Measurements from ENCODE around the gene ZNF335.

ZNF335 gene

GRCh38 chr20:46013829-46014516 lies 42.0 kb upstream of the ZNF335 start:
- TF ChIP-seq, protein P1, sequence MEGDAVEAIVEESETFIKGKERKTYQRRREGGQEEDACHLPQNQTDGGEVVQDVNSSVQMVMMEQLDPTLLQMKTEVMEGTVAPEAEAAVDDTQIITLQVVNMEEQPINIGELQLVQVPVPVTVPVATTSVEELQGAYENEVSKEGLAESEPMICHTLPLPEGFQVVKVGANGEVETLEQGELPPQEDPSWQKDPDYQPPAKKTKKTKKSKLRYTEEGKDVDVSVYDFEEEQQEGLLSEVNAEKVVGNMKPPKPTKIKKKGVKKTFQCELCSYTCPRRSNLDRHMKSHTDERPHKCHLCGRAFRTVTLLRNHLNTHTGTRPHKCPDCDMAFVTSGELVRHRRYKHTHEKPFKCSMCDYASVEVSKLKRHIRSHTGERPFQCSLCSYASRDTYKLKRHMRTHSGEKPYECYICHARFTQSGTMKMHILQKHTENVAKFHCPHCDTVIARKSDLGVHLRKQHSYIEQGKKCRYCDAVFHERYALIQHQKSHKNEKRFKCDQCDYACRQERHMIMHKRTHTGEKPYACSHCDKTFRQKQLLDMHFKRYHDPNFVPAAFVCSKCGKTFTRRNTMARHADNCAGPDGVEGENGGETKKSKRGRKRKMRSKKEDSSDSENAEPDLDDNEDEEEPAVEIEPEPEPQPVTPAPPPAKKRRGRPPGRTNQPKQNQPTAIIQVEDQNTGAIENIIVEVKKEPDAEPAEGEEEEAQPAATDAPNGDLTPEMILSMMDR (conservative IDR thresholded peaks at IDR 0.05; ENCODE audit: low read depth) = peak; percentile 100
- no peak overlapping the region for H3K27ac ChIP-seq
- CTCF ChIA-PET = interaction anchor here (0.6 to 4.7 kb wide), 58 partner anchors 9 to 1182 kb away, joined by 3 to 82 read pairs (median 5); partner anchors contain the start of genes ACOT8, SLC12A5, ZNF335 and ZSWIM3
- POLR2A ChIA-PET (ENCODE audit: low non-redundant PET) = interaction anchor here (0.5 to 0.6 kb wide), 2 partner anchors 152 to 333 kb away, joined by 3 to 4 read pairs; no protein-coding TSS in a partner anchor
- peak; percentile 83 for DNase-seq (ENCODE audit: low spot score)

DNA sequence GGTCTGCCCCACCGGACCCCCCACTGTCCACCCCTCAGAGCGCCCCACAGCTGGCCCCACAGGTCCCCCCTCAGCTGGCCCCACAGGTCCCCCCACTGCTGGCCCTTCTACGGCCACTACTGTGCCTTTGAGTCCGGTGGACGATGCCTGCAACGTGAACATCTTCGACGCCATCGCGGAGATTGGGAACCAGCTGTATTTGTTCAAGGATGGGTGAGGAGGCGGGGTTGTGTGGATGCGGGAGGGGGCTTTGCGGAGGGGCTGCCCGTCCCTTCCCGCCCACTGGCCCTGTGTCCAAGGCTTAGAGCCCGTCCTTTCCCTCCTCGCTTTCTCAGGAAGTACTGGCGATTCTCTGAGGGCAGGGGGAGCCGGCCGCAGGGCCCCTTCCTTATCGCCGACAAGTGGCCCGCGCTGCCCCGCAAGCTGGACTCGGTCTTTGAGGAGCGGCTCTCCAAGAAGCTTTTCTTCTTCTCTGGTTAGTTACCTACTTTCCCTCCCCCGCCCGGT lies 41.4 kb upstream of the ZNF335 start:
- no peak for DNase-seq (ENCODE audit: low spot score)
- TF ChIP-seq, protein P1 (conservative IDR thresholded peaks at IDR 0.05; ENCODE audit: low read depth) = no peak
- CTCF ChIA-PET = interaction anchor here (0.6 to 4.7 kb wide), 35 partner anchors 8 to 1183 kb away, joined by 3 to 82 read pairs (median 6); partner anchors contain the start of genes SLC12A5 and ZNF335
- H3K27ac ChIP-seq = no peak overlapping the region
- POLR2A ChIA-PET (ENCODE audit: low non-redundant PET) = no interaction called here

DNA sequence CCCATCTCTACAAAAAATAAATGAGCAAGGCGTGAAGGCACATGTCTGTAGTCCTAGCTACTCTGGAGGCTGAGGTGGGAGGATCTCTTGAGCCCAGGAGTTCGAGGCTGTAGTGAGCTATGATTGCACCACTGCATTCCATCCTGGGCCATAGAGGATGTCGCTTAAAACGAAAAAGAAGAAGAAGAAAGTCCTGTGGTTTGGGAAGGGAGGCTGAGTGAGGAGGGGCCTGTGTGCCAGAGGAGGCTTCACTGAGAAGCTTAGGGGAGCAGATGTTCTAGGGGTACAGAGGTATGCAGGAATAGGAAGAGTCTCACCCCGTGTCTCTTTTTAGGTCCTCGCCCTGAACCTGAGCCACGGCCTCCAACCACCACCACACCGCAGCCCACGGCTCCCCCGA lies 40.9 kb upstream of the ZNF335 start:
- TF ChIP-seq, protein P1 (conservative IDR thresholded peaks at IDR 0.05; ENCODE audit: low read depth) = no peak
- CTCF ChIA-PET = interaction anchor here (0.6 to 4.7 kb wide), 27 partner anchors 8 to 345 kb away, joined by 3 to 82 read pairs (median 8); partner anchors contain the start of genes SLC12A5 and ZNF335
- no peak overlapping the region for H3K27ac ChIP-seq
- no peak for DNase-seq (ENCODE audit: low spot score)
- POLR2A ChIA-PET (ENCODE audit: low non-redundant PET) = interaction anchor here (0.7 kb wide), 1 partner anchor 14 kb away, joined by 3 read pairs; no protein-coding TSS in a partner anchor

DNA sequence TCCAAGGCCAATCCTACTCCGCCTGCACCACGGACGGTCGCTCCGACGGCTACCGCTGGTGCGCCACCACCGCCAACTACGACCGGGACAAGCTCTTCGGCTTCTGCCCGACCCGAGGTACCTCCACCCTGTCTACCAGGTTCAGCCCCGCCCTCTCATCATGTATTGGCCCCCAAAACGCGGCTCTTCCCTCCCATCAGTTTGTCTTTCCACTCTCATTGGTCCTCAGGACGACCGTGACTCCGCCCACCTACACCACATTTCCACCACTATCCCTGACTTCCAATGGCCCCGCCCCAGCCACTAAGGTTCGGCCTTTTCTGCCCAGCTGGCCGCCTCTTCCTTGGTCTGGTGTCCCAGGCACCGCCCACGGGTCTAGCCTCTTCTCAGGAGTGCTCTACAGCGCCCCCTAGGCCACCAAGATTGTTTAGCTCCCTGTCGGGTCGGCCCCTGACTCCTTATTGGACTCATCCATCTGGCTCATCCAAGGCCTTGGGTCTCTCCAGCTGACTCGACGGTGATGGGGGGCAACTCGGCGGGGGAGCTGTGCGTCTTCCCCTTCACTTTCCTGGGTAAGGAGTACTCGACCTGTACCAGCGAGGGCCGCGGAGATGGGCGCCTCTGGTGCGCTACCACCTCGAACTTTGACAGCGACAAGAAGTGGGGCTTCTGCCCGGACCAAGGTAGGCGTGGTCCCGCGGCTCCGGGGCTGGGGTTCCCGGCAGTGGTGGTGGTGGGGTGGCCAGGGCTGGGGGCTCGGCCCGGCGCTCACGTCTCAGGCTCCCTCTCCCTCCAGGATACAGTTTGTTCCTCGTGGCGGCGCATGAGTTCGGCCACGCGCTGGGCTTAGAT lies 39.9 kb upstream of the ZNF335 start:
- DNase-seq (ENCODE audit: low spot score) = no peak
- no peak overlapping the region for H3K27ac ChIP-seq
- POLR2A ChIA-PET (ENCODE audit: low non-redundant PET) = no interaction called here
- TF ChIP-seq, protein P1 (conservative IDR thresholded peaks at IDR 0.05; ENCODE audit: low read depth) = peak; percentile 62
- CTCF ChIA-PET = interaction anchor here (0.6 to 4.7 kb wide), 13 partner anchors 9 to 186 kb away, joined by 3 to 82 read pairs (median 4); partner anchors contain the start of gene ZNF335

DNA sequence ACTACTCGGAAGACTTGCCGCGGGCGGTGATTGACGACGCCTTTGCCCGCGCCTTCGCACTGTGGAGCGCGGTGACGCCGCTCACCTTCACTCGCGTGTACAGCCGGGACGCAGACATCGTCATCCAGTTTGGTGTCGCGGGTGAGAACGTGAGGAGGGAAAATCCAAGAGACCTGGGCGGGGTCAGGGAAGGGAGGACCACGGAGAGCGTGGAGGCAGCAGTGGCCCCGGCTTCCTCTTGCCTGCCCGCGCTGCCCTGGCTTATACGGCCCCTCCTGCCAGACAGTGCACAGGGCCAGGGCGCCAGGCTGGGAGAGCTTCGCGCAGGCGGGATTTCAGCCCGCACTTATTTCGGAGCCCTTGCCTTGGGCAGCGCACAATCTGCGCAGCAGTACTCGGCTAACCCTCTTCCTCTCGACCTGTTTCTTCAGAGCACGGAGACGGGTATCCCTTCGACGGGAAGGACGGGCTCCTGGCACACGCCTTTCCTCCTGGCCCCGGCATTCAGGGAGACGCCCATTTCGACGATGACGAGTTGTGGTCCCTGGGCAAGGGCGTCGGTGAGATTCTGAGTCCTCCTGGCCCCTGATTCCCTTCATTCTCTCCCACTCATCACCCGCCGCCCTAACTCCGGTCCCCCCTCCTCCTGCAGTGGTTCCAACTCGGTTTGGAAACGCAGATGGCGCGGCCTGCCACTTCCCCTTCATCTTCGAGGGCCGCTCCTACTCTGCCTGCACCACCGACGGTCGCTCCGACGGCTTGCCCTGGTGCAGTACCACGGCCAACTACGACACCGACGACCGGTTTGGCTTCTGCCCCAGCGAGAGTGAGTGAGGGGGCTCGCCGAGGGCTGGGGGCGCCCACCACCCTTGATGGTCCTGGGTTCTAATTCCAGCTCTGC lies 38.7 kb upstream of the ZNF335 start:
- CTCF ChIA-PET = interaction anchor here (0.6 to 4.7 kb wide), 4 partner anchors 9 to 39 kb away, joined by 3 to 82 read pairs (median 48); partner anchors contain the start of gene ZNF335
- POLR2A ChIA-PET (ENCODE audit: low non-redundant PET) = no interaction called here
- H3K27ac ChIP-seq = no peak overlapping the region
- DNase-seq (ENCODE audit: low spot score) = no peak
- TF ChIP-seq, protein P1 (conservative IDR thresholded peaks at IDR 0.05; ENCODE audit: low read depth) = no peak
